Right hindlimb (tissue), 1 donor: ENCODE results near the gene UBE4B.
"Not testable (repeated sequence)": the region's sequence is repeated elsewhere in the genome, so short reads cannot be mapped to it uniquely, and the experiment has no call there.

Experiments used
- DNase-seq: peaks from one replicate; pipeline ENCODE4 v3.0.0-alpha.2; 2018

The UBE4B gene

GRCh38 chr1:10213186-10213705 lies 180.5 kb downstream of the UBE4B start:
- DNase-seq: no peak

GRCh38 chr1:10216090-10216749 lies 183.5 kb downstream of the UBE4B start:
- DNase-seq: no peak

- DNase-seq: no peak
Measured at GRCh38 chr1:10217748-10218441, 185.1 kb downstream of the UBE4B start.

GRCh38 chr1:10220200-10220599 lies 187.4 kb downstream of the UBE4B start:
- no peak for DNase-seq

- DNase-seq: not testable (repeated sequence)
Measured at GRCh38 chr1:10220657-10221056, 187.9 kb downstream of the UBE4B start.

- no peak for DNase-seq
Measured at GRCh38 chr1:10225573-10225972, 192.8 kb downstream of the UBE4B start.

GRCh38 chr1:10228528-10228927 lies 195.8 kb downstream of the UBE4B start:
- no peak for DNase-seq

GRCh38 chr1:10229903-10230302 lies 197.1 kb downstream of the UBE4B start:
- DNase-seq: no peak
